Gastrocnemius medialis (tissue), 4 donors: ENCODE data around the gene HBE1. TPM values are rescaled to one million over a fixed set of nuclear protein-coding genes. Genes with fewer than 3 reads are reported as not detected.

Experiments used
- ATAC-seq, 2 donors: fragments of 150-250 bp; one replicate each; pipeline ENCODE4 v1.9.1; 2016
- DNase-seq, 2 donors: peaks; one replicate each; pipeline ENCODE4 v3.0.0-alpha.2; 2019
- H3K27ac ChIP-seq, 4 donors: fragments of 200-600 bp; sonication (generic); 1 replicate in 1 of 4; 2 replicates in 3 of 4; pipeline ENCODE4 v1.5.1; 2016 to 2018; ENCODE audit warnings: mild to moderate bottlenecking in 2 of 4, moderate library complexity in 1 of 4
- H3K27me3 ChIP-seq, 3 donors: fragments of 200-600 bp; sonication (generic) in 2 of 3; 1 replicate in 1 of 3; 2 replicates in 2 of 3; pipeline versions ENCODE4 v1.5.1 to v1.6.0; 2016 to 2019; ENCODE audit warnings: mild to moderate bottlenecking in 1 of 3, moderate library complexity in 1 of 3
- H3K36me3 ChIP-seq, 2 donors: fragments of 200-600 bp; sonication (generic) in 1 of 2; one replicate each; pipeline ENCODE4 v1.5.1; 2017 to 2018
- H3K4me1 ChIP-seq, 2 donors: fragments of 200-600 bp; sonication (generic) in 1 of 2; one replicate each; pipeline ENCODE4 v1.5.1; 2016 to 2017; ENCODE audit warnings: mild to moderate bottlenecking in 2 of 2
- H3K4me3 ChIP-seq, 4 donors: fragments of 200-600 bp; sonication (generic) in 3 of 4; 1 replicate in 1 of 4; 2 replicates in 3 of 4; pipeline ENCODE4 v1.5.1; 2016 to 2019; ENCODE audit warnings: mild to moderate bottlenecking in 2 of 4
- H3K9me3 ChIP-seq, 3 donors: fragments of 200-600 bp; sonication (generic) in 2 of 3; 1 replicate in 1 of 3; 2 replicates in 2 of 3; pipeline ENCODE4 v1.5.1; 2016 to 2019
- POLR2A ChIP-seq, 2 donors: fragments of 450-650 bp; IDR thresholded peaks; one replicate each; pipeline ENCODE4 v1.6.1; 2017; ENCODE audit warnings: antibody characterized with exemption in 2 of 2, mild to moderate bottlenecking in 2 of 2, moderate library complexity in 2 of 2
- in situ Hi-C, 4 donors: fragments of 200-750 bp; cut with MboI; loops; one replicate each; pipeline versions ENCODE4 v1.15.0 to v1.8.0; 2017; ENCODE audit warnings: low sequenced_read_pairs in 4 of 4
- intact Hi-C: fragments of 100-400 bp; cut with DNase I; formaldehyde crosslinking; loops from one replicate; pipeline ENCODE4 v1.15.1; 2023; ENCODE audit warnings: low total_unique reads
- total RNA-seq, 4 donors: library from RNA; depleted of rRNA; stranded (reverse); fragments of >200 nt; gene quantifications; one replicate each; pipeline versions ENCODE4 v1.1.0 to v1.2.3, GENCODE V29; 2016
- TF ChIP-seq, protein P1 (sequence below), 5 experiments: fragments of 450-650 bp in 3 of 5; fragments of 200-600 bp in 2 of 5; sonication (generic) in 2 of 5; IDR thresholded peaks in 4 of 5; conservative IDR thresholded peaks in 1 of 5; 1 replicate in 4 of 5; 2 replicates in 1 of 5; pipeline ENCODE4 v1.5.1; 2016 to 2019; ENCODE audit warnings: antibody characterized with exemption in 5 of 5, mild to moderate bottlenecking in 3 of 5, moderate library complexity in 3 of 5

The HBE1 gene
- total RNA-seq, 4 donors from 2014 or later = not detected

DNA sequence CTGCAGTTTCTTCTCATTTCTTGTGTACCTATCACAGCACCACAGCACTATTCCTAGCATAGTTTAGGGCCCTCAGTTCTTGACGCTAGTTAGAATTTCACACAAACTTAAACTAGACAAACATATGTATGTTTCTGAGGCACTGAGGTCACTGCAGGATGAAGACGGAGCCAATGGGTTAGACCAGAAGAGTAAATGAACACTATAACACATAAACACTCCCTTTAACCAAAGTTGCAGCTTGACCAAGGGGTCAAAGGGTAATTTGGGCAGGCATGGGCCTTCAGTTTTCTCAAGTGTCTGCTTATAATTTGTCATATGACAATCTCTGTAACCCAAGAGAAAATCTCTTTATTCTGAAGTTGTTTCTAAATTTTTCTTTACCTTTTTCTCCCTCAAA is 12.9 kb upstream of the HBE1 start:
- intact Hi-C loops = no loop called here
- H3K9me3 ChIP-seq = no peaks in the 10 kb centered on the region
- no peaks in the 10 kb centered on the region for H3K4me1 ChIP-seq
- no peak for DNase-seq
- H3K27me3 ChIP-seq = no peaks in the 10 kb centered on the region
- no peak for ATAC-seq
- no peak for TF ChIP-seq POLR2A (IDR thresholded peaks at IDR 0.05)
- TF ChIP-seq, protein P1, sequence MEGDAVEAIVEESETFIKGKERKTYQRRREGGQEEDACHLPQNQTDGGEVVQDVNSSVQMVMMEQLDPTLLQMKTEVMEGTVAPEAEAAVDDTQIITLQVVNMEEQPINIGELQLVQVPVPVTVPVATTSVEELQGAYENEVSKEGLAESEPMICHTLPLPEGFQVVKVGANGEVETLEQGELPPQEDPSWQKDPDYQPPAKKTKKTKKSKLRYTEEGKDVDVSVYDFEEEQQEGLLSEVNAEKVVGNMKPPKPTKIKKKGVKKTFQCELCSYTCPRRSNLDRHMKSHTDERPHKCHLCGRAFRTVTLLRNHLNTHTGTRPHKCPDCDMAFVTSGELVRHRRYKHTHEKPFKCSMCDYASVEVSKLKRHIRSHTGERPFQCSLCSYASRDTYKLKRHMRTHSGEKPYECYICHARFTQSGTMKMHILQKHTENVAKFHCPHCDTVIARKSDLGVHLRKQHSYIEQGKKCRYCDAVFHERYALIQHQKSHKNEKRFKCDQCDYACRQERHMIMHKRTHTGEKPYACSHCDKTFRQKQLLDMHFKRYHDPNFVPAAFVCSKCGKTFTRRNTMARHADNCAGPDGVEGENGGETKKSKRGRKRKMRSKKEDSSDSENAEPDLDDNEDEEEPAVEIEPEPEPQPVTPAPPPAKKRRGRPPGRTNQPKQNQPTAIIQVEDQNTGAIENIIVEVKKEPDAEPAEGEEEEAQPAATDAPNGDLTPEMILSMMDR (IDR thresholded peaks at IDR 0.05 in 4 of 5, conservative IDR thresholded peaks at IDR 0.05 in 1 of 5) = no peak
- no peak overlapping the region for H3K4me3 ChIP-seq
- no peaks in the 10 kb centered on the region for H3K36me3 ChIP-seq
- in situ Hi-C loops = no loop called here
- H3K27ac ChIP-seq = no peak overlapping the region

DNA sequence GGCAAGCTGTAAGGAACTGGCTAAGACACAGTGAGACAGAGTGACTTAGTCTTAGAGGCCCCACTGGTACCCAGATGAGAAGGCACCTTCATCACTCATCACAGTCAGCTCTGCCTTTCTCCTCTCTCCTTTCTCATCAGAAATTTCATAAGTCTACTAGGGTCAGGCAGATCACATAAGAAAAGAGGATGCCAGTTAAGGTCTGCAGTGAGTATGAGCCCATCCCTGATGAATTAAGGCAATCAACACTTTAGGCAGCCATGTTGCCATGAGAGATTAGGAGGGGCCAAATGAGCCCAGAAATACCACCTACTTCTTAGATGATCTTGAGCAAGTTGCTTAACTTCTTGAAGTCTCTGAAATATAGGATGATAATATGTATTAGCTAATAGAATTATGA is 11.9 kb upstream of the HBE1 start:
- Histone ChIP-seq H3K4me3 (no peak overlapping the region), H3K4me1 (no peaks in the 10 kb centered on the region), H3K27ac (no peak overlapping the region), H3K9me3 (no peaks in the 10 kb centered on the region), H3K27me3 (no peaks in the 10 kb centered on the region), H3K36me3 (no peaks in the 10 kb centered on the region)
- DNase-seq = no peak
- in situ Hi-C loops = no loop called here
- TF ChIP-seq, protein P1 (IDR thresholded peaks at IDR 0.05 in 4 of 5, conservative IDR thresholded peaks at IDR 0.05 in 1 of 5) = no peak
- no peak for TF ChIP-seq POLR2A (IDR thresholded peaks at IDR 0.05)
- no peak for ATAC-seq
- intact Hi-C loops = no loop called here

DNA sequence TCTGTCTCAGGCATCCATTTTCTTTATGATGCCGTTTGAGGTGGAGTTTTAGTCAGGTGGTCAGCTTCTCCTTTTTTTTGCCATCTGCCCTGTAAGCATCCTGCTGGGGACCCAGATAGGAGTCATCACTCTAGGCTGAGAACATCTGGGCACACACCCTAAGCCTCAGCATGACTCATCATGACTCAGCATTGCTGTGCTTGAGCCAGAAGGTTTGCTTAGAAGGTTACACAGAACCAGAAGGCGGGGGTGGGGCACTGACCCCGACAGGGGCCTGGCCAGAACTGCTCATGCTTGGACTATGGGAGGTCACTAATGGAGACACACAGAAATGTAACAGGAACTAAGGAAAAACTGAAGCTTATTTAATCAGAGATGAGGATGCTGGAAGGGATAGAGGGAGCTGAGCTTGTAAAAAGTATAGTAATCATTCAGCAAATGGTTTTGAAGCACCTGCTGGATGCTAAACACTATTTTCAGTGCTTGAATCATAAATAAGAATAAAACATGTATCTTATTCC is 10.9 kb upstream of the HBE1 start:
- peak in 1 of 2 donors; percentile 36 for ATAC-seq
- intact Hi-C loops = no loop called here
- DNase-seq = no peak

DNA sequence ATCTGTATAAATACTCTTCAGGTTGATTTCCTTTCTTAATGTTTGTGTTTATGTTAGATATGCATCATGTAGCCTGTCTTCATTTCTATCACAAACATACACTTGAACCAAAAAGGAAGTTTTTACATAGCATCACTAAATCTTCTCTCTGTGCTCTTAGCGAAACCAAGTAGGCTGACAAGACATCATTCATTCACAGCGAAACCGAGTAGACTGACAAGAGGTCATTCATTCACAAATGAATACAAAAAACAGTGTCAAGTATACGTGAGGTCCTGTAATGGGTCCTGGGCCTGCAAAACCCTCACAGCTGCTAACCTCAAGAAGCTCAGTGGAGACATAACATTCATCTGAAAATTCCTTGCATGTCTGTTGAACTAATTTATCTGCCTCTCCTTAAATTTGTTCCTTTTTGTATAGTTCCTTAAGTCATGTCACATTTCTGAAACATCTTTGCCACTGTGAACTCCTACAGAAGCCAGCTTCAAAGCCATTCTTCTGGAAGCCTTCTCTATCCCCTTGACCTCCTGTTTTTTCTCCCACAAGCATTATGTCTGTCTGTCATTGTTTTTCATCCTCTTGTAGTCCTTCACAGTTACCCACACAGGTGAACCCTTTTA is 9.8 kb upstream of the HBE1 start:
- ATAC-seq = no peak
- H3K27me3 ChIP-seq = no peaks in the 10 kb centered on the region
- in situ Hi-C loops = no loop called here

More for the DNA sequence above, 10.9 kb upstream of the HBE1 start:
- in situ Hi-C loops = no loop called here
- Histone ChIP-seq H3K27me3 (no peaks in the 10 kb centered on the region), H3K9me3 (no peaks in the 10 kb centered on the region), H3K4me3 (no peak overlapping the region), H3K36me3 (no peaks in the 10 kb centered on the region), H3K4me1 (no peaks in the 10 kb centered on the region), H3K27ac (no peak overlapping the region)
- no peak for TF ChIP-seq POLR2A (IDR thresholded peaks at IDR 0.05)
- TF ChIP-seq, protein P1 (IDR thresholded peaks at IDR 0.05 in 4 of 5, conservative IDR thresholded peaks at IDR 0.05 in 1 of 5) = no peak

More for the DNA sequence above, 9.8 kb upstream of the HBE1 start:
- H3K4me3 ChIP-seq = no peak overlapping the region
- no peaks in the 10 kb centered on the region for H3K36me3 ChIP-seq
- H3K27ac ChIP-seq = no peak overlapping the region
- DNase-seq = no peak
- TF ChIP-seq POLR2A (IDR thresholded peaks at IDR 0.05) = no peak
- TF ChIP-seq, protein P1 (IDR thresholded peaks at IDR 0.05 in 4 of 5, conservative IDR thresholded peaks at IDR 0.05 in 1 of 5) = no peak
- H3K4me1 ChIP-seq = no peaks in the 10 kb centered on the region
- H3K9me3 ChIP-seq = no peaks in the 10 kb centered on the region
- intact Hi-C loops = no loop called here
